Mammary epithelial cell (primary cell): ENCODE measurements around the gene HOXB7.

ENCODE experiments used
- EZH2 ChIP-seq: IDR thresholded peaks from 2 replicates; pipeline ENCODE4 v1.6.1; 2012; ENCODE audit warnings: low read length, inconsistent platforms, borderline replicate concordance
- TF ChIP-seq, protein P1 (sequence below), 2 donors: IDR thresholded peaks in 1 of 2; conservative IDR thresholded peaks in 1 of 2; 2 replicates each; pipeline ENCODE4 v1.5.1; 2011 to 2012; ENCODE audit warnings: inconsistent platforms in 2 of 2, low read length in 2 of 2, mild to moderate bottlenecking in 2 of 2, control low read depth in 1 of 2, low read depth in 1 of 2; ENCODE audit not compliant: insufficient read depth in 1 of 2; ENCODE audit errors: extremely low read depth in 1 of 2

DNA sequence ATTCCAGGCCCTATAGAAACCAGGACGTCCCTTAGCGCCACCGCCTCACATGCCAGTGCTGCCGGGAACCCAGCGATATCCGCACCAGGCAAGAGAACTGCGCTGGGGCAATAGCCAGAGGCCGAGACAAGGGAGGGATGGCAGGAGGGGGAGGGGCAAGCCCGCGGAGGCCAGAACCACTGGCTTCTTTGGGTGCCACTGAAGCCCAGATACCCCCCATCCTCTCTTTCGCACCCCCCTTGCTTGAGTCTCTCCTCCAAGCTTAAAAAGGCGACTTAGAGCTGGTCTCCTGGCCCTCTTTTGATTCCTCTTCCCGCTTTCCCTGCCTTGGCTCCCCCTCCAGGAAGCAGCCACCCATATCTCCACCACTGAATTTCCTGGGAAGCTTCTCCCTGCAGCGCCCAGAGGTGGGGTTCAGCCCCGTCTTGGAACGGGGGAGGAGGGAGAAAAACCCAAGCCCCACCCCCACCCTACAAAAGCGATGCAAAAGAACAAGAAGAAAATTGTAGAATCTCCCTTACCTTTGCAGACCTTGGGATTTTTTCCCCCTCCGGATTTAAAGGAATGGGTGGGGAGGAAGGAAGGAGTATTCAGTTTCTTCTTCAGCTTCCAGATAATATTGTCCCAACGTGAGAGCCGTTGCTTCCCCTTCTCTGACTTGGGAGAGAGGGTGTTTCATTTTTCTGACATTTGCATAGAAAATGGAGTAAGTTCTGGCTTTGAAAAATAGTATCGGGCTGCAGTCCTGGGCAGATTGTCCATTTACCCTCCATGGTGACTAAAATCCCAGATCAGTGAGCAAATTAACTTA is 6.7 kb downstream of the HOXB7 start:
- no peak for TF ChIP-seq EZH2
- TF ChIP-seq, protein P1, sequence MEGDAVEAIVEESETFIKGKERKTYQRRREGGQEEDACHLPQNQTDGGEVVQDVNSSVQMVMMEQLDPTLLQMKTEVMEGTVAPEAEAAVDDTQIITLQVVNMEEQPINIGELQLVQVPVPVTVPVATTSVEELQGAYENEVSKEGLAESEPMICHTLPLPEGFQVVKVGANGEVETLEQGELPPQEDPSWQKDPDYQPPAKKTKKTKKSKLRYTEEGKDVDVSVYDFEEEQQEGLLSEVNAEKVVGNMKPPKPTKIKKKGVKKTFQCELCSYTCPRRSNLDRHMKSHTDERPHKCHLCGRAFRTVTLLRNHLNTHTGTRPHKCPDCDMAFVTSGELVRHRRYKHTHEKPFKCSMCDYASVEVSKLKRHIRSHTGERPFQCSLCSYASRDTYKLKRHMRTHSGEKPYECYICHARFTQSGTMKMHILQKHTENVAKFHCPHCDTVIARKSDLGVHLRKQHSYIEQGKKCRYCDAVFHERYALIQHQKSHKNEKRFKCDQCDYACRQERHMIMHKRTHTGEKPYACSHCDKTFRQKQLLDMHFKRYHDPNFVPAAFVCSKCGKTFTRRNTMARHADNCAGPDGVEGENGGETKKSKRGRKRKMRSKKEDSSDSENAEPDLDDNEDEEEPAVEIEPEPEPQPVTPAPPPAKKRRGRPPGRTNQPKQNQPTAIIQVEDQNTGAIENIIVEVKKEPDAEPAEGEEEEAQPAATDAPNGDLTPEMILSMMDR (conservative IDR thresholded peaks at IDR 0.05 in 1 of 2, IDR thresholded peaks at IDR 0.05 in 1 of 2; ENCODE audit: extremely low read depth in 1 of 2, insufficient read depth in 1 of 2, low read depth in 1 of 2, low read length in 2 of 2): no peak
